NCI-H128 (cell line): ENCODE measurements around the gene RGS19.

Experiments
- DNase-seq: peaks from one replicate; lab custom pipeline; 2025; ENCODE audit not compliant: unreplicated experiment; lab: John Stamatoyannopoulos, UW

The RGS19 gene

DNA sequence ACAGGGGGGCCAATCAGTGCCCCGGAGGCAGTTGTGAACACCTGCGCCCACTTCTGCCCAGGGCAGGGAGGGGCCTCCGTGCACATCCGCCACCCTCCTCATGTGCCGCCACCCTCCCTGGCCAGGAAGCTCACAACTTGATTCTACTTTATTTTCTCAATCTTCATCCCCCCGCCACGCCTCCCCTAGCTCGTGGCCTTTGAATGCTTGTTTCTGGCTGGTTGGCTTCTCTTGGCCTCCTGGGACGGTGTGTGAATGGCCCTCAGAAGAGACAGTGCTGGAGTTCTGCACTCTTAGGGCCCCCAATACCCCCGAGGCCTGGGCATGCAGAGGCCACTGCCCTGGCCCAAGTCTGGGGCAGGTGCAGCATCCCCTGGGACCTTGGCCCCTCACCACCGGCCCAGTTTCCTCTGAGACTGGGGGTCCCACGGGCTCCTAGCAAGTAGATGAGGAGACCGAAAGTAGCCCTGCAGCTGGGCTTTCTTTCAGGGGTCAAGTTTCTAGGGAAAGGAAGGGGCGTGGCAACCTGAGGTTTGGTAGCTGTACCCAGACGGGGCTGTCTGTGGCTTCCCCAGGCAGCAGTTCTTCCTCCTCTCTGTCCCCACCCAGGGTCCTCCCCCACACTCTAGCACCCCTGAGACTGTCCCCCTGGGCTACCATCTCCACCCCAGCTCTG lies 1.3 kb downstream of the RGS19 start:
- DNase-seq, result no peak

GRCh38 chr20:64077541-64077875 lies 1.8 kb downstream of the RGS19 start:
- no peak for DNase-seq

DNA sequence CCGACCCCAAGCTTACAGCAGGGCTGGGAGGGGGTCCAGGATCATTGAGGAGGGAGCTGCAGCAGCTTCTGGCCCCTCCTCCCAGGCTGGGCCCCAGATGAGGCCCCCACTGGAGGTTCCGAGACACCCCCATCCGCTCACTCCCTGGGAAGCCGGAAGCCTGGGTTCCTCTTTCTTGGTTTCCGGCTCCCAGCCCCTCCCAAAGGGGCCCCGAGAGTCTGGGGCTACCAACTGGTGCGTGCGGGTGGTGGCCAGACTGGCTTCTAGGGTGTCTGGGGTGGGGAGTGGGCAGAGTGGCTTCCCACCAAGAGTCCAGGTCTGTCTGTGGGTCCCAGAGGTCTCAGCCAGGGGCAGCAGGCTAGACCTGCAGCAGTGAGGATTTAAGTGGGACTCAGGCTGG lies 2.2 kb downstream of the RGS19 start:
- DNase-seq, result no peak

DNA sequence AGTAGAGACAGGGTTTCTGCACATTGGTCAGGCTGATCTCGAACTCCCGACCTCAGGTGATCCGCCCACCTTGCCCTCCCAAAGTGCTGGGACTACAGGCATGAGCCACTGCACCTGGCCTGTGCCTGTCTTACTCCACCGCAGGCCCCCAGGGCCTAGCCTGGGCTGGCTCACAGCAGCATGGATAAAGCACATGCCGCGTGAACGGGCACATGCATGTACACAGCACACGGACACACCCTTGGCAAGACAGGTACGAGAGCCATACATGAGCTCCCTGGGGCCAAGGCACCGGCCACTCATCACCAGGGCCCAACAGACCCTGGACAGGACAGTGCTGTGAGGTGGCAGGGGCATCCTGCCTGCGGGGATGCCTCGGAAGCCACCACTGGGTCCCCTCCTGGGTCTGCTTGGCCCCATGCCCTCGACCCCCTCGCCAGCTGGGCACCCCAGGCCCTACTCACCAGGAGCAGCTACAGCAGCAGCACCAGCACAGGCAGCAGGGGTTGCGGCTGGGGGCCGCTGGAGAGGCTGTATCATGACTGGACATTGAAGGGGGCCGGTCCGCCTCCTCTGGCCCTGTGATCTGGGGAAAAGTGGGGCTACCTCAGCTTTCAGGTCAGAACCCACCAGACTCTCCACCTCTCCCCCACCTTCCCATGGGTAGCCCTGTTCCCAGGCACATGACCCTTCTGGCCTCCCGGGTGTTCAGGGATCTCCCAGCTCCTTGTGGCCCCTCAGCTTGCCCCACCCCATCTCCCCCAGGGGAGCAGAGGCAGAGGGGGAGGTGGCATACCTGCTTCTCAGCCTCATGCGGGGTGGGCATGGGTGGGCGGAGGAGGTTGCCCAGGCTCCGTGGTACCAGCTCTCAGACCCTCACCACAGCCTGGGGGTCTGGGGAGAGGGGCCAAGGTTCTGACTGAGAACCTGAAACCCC lies 3.0 kb downstream of the RGS19 start:
- no peak for DNase-seq

GRCh38 chr20:64075556-64075955 lies 3.8 kb downstream of the RGS19 start:
- no peak for DNase-seq

- no peak for DNase-seq
Observed at GRCh38 chr20:64074963-64075362, 4.4 kb downstream of the RGS19 start.

DNA sequence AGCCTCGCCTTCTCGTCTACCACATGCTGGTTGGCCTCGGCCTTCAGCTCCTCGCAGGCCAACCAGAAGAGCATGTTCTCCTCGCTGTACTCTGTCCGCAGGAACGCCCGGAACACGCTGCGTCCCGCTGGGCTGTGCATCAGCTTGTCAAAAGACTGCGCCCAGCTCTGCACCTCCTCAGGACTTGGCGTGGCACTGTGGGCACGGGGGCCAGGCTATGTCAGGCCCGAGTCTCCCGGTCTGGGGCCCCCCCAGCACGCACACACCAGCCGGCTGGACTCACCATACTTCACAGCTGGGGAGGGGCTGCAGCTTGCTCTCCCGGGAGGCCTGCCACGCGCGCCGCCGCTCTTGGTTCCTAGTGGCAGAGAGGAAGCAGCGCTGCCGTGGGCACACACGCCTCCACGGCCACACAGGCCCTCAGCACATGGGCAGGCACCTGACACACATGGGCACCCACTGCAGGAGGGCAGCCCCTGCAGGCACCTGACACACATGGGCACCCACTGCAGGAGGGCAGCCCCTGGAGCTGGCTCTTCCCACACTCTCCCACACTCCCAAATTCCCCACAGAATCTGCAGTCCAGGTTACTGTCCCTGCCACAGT lies 5.0 kb downstream of the RGS19 start:
- no peak for DNase-seq

- no peak for DNase-seq
Observed at GRCh38 chr20:64073476-64074183, 5.7 kb downstream of the RGS19 start.

GRCh38 chr20:64072498-64073063 lies 6.7 kb downstream of the RGS19 start:
- DNase-seq, result no peak

GRCh38 chr20:64071341-64072332 lies 7.7 kb downstream of the RGS19 start:
- DNase-seq, result no peak

DNA sequence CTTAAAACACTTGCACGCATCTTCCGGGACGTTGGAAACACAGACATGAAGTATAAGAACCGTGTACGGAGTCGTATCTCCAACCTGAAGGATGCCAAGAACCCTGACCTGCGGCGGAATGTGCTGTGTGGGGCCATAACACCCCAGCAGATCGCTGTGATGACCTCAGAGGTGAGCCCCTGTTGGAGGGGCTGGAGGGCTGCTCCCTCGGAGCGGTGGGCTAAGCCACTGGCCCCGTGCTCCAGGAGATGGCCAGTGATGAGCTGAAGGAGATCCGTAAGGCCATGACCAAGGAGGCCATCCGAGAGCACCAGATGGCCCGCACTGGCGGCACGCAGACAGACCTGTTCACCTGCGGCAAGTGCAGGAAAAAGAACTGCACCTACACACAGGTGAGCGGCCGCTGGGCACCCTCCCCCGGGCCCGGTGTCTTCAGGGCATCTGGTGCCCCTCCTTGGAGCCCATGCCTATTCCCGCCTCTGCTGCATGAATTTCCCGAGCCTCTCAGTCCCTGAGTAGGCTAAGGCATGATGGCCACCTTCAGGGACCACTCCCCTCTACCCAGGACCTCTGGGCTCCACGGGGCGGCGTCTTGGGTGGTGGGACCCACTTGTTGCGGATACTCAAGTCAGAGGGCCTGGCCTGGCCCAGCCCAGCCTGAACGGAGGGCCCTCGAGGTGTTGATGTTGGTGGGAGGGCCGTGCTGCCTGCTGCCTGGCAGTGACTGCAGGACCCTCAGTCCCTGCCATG lies 8.9 kb downstream of the RGS19 start:
- no peak for DNase-seq

- no peak for DNase-seq
Observed at GRCh38 chr20:64069614-64070243, 9.6 kb downstream of the RGS19 start.

DNA sequence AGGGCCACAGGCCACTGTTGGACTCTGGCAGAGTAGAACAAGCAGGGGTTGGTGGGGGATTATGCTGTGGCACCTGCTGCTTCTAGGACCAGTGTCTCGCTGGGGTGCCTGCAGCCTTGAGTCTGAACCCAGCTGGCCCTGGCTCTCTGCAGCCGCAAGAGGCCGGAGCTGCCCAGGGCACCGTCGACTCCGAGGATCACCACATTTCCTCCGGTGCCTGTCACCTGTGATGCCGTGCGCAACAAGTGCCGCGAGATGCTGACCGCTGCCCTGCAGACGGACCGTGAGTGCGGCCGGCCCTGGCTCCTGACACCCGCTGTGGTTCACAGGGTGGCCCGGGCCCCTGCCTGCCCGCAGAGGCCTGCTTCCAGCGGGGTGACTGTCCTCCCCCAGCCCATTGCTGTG lies 10.1 kb downstream of the RGS19 start:
- DNase-seq, result no peak

- DNase-seq, result no peak
Observed at GRCh38 chr20:64068386-64069208, 10.7 kb downstream of the RGS19 start.

GRCh38 chr20:64067733-64068307 lies 11.5 kb downstream of the RGS19 start:
- DNase-seq, result no peak

- DNase-seq, result no peak
Observed at GRCh38 chr20:64067005-64067632, 12.2 kb downstream of the RGS19 start.

DNA sequence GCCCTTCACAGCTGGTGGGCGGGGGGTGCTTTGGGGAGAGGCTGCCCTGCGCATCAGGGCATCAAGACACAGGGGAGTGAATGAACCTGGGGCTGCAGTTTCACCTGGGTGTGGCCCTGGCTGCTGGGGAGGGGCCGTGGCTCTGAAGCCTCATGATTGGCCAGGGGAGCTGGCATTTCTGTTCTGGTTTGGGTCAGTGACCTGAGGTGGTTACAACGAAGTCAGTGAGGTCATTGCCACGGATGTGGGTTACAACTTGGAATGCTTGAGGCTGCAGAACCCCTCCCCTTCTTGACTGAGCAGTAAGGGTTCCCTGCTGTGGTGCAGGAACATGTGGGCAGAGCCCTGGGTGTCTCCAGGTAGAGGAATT lies 13.4 kb downstream of the RGS19 start:
- DNase-seq, result no peak
